Measurements from ENCODE around the gene TAS1R2. TPM values are rescaled to one million over a fixed set of nuclear protein-coding genes. Genes with fewer than 3 reads are reported as not detected.

TAS1R2 gene
- total and polyA plus RNA-seq, 9 of the 15 experiments (the other 6 are each of a cell fraction or from before 2014, with no cell fraction given): not detected

- TF ChIP-seq, protein P1, sequence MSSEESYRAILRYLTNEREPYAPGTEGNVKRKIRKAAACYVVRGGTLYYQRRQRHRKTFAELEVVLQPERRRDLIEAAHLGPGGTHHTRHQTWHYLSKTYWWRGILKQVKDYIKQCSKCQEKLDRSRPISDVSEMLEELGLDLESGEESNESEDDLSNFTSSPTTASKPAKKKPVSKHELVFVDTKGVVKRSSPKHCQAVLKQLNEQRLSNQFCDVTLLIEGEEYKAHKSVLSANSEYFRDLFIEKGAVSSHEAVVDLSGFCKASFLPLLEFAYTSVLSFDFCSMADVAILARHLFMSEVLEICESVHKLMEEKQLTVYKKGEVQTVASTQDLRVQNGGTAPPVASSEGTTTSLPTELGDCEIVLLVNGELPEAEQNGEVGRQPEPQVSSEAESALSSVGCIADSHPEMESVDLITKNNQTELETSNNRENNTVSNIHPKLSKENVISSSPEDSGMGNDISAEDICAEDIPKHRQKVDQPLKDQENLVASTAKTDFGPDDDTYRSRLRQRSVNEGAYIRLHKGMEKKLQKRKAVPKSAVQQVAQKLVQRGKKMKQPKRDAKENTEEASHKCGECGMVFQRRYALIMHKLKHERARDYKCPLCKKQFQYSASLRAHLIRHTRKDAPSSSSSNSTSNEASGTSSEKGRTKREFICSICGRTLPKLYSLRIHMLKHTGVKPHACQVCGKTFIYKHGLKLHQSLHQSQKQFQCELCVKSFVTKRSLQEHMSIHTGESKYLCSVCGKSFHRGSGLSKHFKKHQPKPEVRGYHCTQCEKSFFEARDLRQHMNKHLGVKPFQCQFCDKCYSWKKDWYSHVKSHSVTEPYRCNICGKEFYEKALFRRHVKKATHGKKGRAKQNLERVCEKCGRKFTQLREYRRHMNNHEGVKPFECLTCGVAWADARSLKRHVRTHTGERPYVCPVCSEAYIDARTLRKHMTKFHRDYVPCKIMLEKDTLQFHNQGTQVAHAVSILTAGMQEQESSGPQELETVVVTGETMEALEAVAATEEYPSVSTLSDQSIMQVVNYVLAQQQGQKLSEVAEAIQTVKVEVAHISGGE (CRISPR knock-in tag; IDR thresholded peaks at IDR 0.05): peak in 1 of 3 experiments; percentile 41; a peak in 1 of 6 replicates
- TF ChIP-seq ATF1 (CRISPR knock-in tag; IDR thresholded peaks at IDR 0.05) (no peak), ATF1 (tag; IDR thresholded peaks at IDR 0.05) (peak; percentile 93), ZNF217 (CRISPR knock-in tag; IDR thresholded peaks at IDR 0.05) (no peak), MAFF (IDR thresholded peaks at IDR 0.05; ENCODE audit: low read length) (peak; percentile 89), ZBTB7A (IDR thresholded peaks at IDR 0.05; ENCODE audit: borderline replicate concordance, control insufficient read depth, low read depth, low read length) (peak; percentile 75; the same call in 1 of the 2 replicates), LCOR (CRISPR knock-in tag; IDR thresholded peaks at IDR 0.05) (peak; percentile 89), ILF3 (IDR thresholded peaks at IDR 0.05; ENCODE audit: borderline replicate concordance) (no peak), NR4A1 (CRISPR knock-in tag; IDR thresholded peaks at IDR 0.05) (peak; percentile 51; the same call in 1 of the 2 replicates), NR4A1 (tag; IDR thresholded peaks at IDR 0.05) (no peak), ZFX (CRISPR knock-in tag; IDR thresholded peaks at IDR 0.05) (peak; percentile 80), UBTF (IDR thresholded peaks at IDR 0.05; ENCODE audit: borderline replicate concordance in 1 of 2, low read depth in 2 of 2, low read length in 2 of 2) (peak in 1 of 2 experiments; percentile 47; a peak in 1 of 4 replicates), MXI1 (IDR thresholded peaks at IDR 0.05; ENCODE audit: low read depth, low read length) (no peak), CHD4 (IDR thresholded peaks at IDR 0.05; ENCODE audit: insufficient read depth, insufficient replicate concordance, low read depth, low read length, poor library complexity, severe bottlenecking) (no peak), CHD2 (IDR thresholded peaks at IDR 0.05; ENCODE audit: low read depth, low read length) (peak; percentile 49; the same call in 1 of the 2 replicates), ZNF75A (CRISPR knock-in tag; IDR thresholded peaks at IDR 0.05) (no peak), ZNF24 (IDR thresholded peaks at IDR 0.05) (no peak), TAF15 (IDR thresholded peaks at IDR 0.05; ENCODE audit: low read depth, low read length) (no peak), KAT7 (CRISPR knock-in tag; IDR thresholded peaks at IDR 0.05; ENCODE audit: borderline replicate concordance) (0 out of 2 replicates have a peak, but pooled peaks have one; percentile 57), GTF2E2 (tag; IDR thresholded peaks at IDR 0.05) (peak; percentile 30; the same call in 1 of the 2 replicates)
- TF ChIP-seq, protein P2, sequence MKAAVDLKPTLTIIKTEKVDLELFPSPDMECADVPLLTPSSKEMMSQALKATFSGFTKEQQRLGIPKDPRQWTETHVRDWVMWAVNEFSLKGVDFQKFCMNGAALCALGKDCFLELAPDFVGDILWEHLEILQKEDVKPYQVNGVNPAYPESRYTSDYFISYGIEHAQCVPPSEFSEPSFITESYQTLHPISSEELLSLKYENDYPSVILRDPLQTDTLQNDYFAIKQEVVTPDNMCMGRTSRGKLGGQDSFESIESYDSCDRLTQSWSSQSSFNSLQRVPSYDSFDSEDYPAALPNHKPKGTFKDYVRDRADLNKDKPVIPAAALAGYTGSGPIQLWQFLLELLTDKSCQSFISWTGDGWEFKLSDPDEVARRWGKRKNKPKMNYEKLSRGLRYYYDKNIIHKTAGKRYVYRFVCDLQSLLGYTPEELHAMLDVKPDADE (conservative IDR thresholded peaks at IDR 0.05; ENCODE audit: control insufficient read depth, low read depth, low read length): peak; percentile 52; the same call in 1 of the 2 replicates
Observed at GRCh38 chr1:18902523-18903290, 43.2 kb upstream of the TAS1R2 start, which contains the start of gene ALDH4A1 (continued).
